ENCODE data around the gene BNC2.

BNC2 gene

DNA sequence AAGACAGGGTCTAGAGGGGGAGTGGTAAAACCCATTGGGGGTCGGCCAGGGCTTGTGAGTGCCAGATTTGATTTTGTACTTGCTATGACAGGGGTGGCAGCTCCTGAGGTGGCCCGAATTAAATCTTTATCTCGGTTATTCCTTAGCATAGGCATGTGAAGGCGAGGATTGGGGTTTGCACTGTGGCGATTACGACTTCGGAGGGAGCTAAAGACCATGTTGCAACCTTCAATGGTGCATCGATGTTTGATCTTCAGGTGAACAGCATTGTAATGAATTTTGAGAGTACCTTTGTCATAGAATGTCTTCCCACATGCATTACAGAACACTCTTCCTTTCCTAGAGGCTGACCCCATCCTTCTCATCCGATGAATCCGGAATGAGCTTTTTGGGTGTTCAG lies 433.9 kb downstream of the BNC2 start:
- no peak for DNase-seq

GRCh38 chr9:16434526-16434925 lies 435.9 kb downstream of the BNC2 start:
- peak; percentile 82 for DNase-seq

GRCh38 chr9:16433494-16433893 lies 437.0 kb downstream of the BNC2 start:
- no peak for DNase-seq

- no peak for DNase-seq
Measured at GRCh38 chr9:16431666-16432392, 438.6 kb downstream of the BNC2 start.

DNA sequence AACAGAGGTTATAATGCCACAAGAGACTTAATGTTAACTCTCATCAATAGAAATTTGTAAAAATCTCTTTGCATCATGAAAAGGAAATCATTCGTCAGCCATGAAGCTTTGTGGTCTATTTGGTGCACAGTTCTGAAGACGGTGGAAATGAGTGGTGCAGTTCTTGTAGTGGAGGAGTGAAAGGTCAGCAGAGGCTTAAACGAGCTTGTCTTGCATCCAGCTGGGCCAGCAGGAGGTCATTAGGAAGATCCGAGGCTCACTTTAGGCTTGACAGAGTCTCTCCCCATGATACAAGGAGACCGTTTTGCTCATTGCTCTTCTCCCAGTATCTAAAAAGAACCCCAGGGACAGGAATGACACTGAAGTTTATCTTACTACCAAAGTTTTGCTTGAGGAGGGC lies 440.8 kb downstream of the BNC2 start:
- DNase-seq: no peak

- no peak for DNase-seq
Measured at GRCh38 chr9:16427873-16428427, 442.5 kb downstream of the BNC2 start.

- DNase-seq: no peak
Measured at GRCh38 chr9:16426716-16427115, 443.8 kb downstream of the BNC2 start.

- peak; percentile 84 for DNase-seq
Measured at GRCh38 chr9:16425562-16426231, 444.8 kb downstream of the BNC2 start.

DNA sequence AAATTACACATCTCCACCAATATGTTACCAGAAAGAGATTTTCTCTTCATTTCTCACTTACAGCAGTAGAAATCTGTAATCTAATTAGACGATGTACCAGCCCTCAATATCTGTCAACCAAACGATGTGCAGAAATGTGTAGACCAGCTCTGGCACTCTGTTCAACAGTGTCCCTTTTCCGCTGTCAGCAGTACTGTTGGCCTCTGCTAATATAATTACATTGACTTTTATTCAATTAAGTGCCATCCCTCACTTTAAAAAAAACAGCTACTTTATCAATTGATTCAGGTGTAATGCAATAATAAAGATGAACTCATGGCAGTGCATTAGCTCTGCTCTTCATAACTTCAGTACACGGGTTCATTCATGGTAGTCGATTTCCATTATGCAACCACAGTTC lies 448.4 kb downstream of the BNC2 start:
- no peak for DNase-seq

- DNase-seq: peak; percentile 48
Measured at GRCh38 chr9:16421532-16421931, 448.9 kb downstream of the BNC2 start.

GRCh38 chr9:16419124-16419523 lies 451.3 kb downstream of the BNC2 start:
- no peak for DNase-seq

GRCh38 chr9:16418721-16419120 lies 451.7 kb downstream of the BNC2 start:
- DNase-seq: no peak

DNA sequence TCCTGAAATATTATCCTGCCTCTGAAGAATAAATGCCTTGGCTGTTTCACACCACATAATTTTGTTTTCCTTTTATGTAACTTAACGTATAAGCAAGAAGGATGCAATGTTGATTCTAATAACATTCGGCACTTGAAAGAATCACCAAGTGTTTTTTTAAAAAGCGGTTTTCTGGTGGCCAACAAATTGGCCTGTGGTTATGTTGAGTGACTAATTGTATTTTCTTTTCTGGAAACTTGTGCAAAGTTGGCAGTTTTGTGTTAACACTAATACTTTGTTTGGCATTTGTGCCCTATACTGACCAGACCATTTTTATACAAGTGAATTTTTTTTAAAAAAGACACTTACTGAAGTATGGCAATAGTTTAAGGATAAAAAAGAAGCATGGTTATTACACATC lies 452.7 kb downstream of the BNC2 start:
- peak; percentile 45 for DNase-seq

DNA sequence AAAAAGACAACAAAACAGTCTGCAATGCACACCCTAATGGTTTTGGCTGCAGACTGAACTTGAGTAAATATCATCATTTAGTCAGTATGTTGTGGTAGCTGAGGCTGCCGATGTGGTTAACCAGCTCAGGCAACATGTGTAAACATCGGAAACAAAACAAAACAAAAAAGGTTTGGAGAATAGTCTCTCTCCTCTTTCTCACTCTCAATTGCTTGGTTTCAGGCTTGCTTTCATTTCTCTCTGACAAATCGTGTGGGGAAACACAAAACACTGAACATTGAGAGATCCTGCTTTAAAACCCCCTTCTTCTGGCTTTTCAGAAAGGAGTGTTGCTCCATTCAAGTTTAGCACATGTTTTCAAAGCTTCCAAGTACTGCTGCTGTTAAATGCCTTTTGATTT lies 453.3 kb downstream of the BNC2 start:
- peak; percentile 79 for DNase-seq

GRCh38 chr9:16414451-16414850 lies 456.0 kb downstream of the BNC2 start:
- DNase-seq: no peak

DNA sequence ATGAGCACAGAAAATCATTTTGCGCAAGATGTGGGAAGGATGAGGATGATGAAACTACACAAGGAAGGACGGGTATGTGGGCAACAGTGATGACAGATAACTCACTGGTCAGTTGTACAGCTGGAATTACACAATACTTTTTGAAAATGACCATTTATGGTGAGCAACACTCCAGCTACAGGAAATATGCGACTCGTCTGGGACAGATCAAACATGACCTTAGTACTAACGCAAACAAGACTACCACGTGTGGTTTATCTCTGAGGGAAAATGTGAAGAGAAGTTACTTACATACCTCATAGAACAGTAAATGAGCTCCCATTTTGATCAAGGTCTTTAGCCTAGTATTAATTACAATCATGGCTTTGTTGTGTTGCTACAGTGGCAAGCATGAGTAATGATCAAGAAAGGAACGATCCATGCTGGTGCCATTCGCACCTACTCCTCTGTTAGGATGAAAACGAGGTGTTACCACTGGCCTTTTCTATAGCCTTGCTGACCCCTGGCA lies 456.9 kb downstream of the BNC2 start:
- peak; percentile 95 for DNase-seq

DNA sequence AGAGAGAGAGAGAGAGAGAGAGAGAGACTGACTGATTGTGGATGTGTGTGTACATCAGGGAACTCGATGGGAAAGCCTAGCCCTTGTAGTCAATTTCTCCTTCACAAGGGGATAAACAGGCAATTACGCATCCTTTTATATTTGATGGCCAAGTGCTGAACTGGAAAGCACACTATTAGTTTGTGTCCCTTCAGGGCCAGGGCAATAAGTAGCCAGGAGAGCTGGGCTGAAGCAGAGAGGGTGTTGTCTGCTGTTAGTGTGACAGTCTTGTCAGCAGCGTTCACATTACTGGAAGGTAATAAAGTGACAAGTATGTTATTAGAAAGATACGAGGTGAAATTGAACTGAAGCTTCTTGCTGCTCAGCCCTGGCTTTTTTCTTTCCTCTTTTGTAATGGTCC lies 457.7 kb downstream of the BNC2 start:
- no peak for DNase-seq

DNA sequence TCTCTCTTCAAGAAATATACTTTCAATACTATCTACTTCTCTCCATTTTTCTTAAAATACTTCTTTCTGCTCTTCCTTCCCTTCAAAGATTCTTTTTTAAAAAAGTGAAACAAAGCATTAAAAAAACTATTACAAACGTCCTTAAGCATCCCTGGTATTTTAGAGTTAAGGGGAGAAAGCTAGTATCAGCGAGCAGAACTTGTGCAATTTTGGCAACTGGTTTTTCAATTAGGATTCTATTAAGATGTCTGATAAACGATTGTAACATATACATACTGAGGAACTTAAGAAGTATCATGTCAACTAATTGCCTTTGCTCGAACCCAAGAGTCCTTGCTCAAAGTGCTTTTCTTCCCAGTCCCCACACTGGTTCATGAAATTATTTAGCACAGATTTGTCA lies 459.2 kb downstream of the BNC2 start:
- no peak for DNase-seq

- DNase-seq: peak; percentile 69
Measured at GRCh38 chr9:16410601-16411280, 459.7 kb downstream of the BNC2 start.

- no peak for DNase-seq
Measured at GRCh38 chr9:16407617-16408016, 462.9 kb downstream of the BNC2 start.

DNA sequence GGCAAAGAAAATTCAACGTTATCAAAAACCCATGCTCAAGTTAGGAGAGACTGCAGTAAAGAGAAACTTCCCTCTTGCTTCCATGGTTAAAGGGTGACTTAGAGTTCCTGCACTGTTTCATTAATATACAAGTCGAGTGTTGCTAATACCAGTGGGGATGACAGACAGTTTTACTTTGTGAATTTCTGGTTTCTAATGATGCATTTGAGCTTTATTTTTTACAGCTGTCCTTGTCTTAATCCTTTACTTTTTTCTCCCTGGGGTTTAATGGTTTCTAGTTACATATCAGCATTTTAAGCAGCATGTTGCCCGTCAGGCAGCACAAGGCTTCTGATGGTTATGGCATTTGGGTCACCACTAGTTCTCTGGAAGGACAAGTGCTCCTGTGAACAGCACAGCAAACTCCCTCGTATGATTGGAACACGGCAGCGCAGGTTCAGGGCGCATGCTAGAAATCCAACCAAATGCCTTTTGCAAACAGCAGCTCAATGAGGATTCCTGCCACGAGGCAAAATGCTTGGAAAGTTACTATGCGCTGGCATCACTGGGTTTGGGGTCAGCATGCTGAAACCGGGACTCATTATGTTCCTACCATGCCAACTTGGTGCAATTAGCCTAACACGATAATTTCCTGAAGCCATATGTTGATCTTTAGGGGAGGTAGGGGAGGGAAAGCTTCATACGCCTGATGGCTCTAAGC lies 463.8 kb downstream of the BNC2 start:
- DNase-seq: no peak

GRCh38 chr9:16405421-16405820 lies 465.0 kb downstream of the BNC2 start:
- DNase-seq: no peak

DNA sequence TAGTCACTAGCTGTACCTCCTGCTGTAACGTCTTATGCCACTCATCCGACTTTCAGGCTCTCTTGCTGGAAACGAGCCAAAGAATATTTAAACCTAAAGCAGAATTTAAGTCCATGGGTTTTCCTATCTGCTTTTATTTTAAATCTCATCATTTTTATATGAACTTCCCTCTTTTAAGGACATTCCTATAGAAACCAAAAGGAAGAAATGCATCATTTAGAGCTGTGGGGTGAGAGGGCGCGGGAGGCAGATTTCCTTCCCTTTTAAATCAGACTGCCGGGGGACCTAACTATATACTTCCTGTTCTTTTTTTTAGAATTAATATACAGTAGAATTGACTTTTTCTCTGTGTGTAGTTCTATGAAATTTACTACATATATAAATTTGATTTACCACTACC lies 468.8 kb downstream of the BNC2 start:
- no peak for DNase-seq

All from EL (cell line).